ENCODE measurements around the gene ACTN4.

Gene ACTN4

DNA sequence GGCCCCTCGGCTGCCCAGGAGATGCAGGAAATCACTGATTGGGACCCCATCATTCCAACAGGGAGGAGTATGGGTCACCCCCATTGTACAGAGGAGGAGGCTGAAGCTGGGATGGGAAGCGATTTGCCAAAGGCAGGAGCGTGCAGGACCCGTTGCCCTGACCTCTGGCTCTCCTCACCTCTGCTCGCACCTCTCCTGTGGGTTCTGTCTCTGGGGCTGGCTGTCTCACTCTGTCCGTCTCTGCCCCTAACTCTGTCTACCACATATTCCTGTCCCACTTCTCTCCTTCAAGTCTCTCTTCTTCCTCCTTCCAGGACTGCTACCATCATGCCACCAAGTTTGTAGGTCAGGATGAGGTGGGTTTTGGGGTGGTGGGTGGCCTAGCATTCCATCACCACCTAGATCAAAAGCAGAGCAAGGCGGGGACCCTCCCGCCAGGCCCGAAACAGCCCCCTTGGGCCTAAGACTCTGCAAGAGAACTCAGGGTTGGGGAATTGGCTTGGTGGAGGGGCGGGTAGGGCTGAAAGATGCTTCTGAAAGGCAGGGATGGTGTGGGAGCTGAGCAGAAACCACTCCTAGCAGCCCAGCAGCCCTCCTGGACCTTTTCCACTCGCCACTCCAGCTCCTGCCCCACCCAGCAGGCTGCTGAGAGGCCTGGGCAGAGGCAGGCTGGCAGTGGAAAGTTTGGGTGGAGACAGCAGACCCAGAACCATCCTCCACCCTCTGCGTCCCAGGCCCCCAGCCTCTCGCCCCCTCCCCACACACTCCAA, 126.9 kb downstream of the ACTN4 start:
- TF ChIP-seq FOXP2 (optimal IDR thresholded peaks at IDR 0.05; ENCODE audit: control extremely low read depth, extremely low read length, insufficient read depth) (no peak), POLR2AphosphoS5 (IDR thresholded peaks at IDR 0.05; ENCODE audit: borderline replicate concordance, low read depth, low read length) (no peak), EZH2 (IDR thresholded peaks at IDR 0.05) (no peak)
- H3K9me3 ChIP-seq (ENCODE audit: low read depth, low read length) = no peaks in the 10 kb centered on the region
- DNase-seq (ENCODE audit: low read depth, low spot score) = no peak
- no peak overlapping the region for H3K9ac ChIP-seq (ENCODE audit: insufficient read length)
- H3K36me3 ChIP-seq (ENCODE audit: insufficient read depth, low read length) = no peaks in the 10 kb centered on the region
- no peak overlapping the region for H3K27ac ChIP-seq
- H3K4me3 ChIP-seq = no peak overlapping the region

DNA sequence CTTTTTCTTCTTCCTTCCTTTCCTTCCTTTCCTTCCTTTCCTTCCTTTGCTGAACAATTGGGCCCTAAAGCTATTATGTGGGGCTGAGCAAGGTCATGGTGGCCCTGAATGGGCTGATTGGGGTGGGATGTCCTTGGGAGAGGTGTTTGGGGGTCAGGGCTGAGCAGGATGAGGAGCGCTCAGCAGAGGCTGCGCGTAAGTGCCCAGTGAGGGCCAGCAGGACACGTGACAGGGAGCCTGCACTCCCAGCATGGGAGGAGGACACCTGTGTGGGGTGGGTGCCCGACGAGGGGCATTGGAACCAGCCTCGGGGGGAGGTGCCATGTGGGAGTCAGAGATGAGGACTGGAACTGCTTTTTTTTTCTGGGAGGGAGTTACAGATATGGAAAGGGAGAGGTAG, 131.3 kb downstream of the ACTN4 start:
- no peak overlapping the region for H3K9ac ChIP-seq (ENCODE audit: insufficient read length)
- no peak overlapping the region for H3K4me3 ChIP-seq

GRCh38 chr19:38780443-38780842, 133.0 kb downstream of the ACTN4 start:
- TF ChIP-seq FOXP2 (optimal IDR thresholded peaks at IDR 0.05; ENCODE audit: control extremely low read depth, extremely low read length, insufficient read depth) (no peak), EZH2 (IDR thresholded peaks at IDR 0.05) (no peak), POLR2AphosphoS5 (IDR thresholded peaks at IDR 0.05; ENCODE audit: borderline replicate concordance, low read depth, low read length) (no peak)

More for the DNA sequence above, 131.3 kb downstream of the ACTN4 start:
- no peaks in the 10 kb centered on the region for H3K9me3 ChIP-seq (ENCODE audit: low read depth, low read length)
- no peak overlapping the region for H3K27ac ChIP-seq
- H3K36me3 ChIP-seq (ENCODE audit: insufficient read depth, low read length) = no peaks in the 10 kb centered on the region
- TF ChIP-seq EZH2 (IDR thresholded peaks at IDR 0.05) = no peak
- no peak for DNase-seq (ENCODE audit: low read depth, low spot score)

DNA sequence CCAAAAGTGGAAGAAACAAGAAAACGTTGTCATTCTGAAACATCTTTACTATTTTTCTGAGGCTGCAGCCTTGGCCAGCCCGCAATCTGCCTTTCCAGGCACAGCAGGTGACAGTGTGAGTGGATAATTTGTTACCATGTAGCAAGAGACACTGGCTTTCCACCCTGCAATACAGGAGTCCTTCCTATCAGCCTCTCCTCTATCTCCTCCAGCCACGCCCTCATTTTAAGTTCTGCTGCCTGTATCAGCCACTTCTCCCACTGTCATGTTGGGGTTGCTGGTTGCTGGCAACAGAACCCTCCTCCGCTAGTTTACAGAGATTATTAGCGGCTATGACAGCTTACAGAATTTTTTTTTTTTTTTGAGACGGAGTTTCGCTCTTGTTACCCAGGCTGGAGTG, 133.6 kb downstream of the ACTN4 start:
- no peak for TF ChIP-seq FOXP2 (optimal IDR thresholded peaks at IDR 0.05; ENCODE audit: control extremely low read depth, extremely low read length, insufficient read depth)
- no peak for TF ChIP-seq POLR2AphosphoS5 (IDR thresholded peaks at IDR 0.05; ENCODE audit: borderline replicate concordance, low read depth, low read length)
- no peak for TF ChIP-seq EZH2 (IDR thresholded peaks at IDR 0.05)
- Histone ChIP-seq H3K9me3 (ENCODE audit: low read depth, low read length) (no peaks in the 10 kb centered on the region), H3K36me3 (ENCODE audit: insufficient read depth, low read length) (no peaks in the 10 kb centered on the region), H3K4me3 (no peak overlapping the region), H3K9ac (ENCODE audit: insufficient read length) (no peak overlapping the region), H3K27ac (no peak overlapping the region)
- no peak for DNase-seq (ENCODE audit: low read depth, low spot score)

More at GRCh38 chr19:38780443-38780842, 133.0 kb downstream of the ACTN4 start:
- H3K27ac ChIP-seq = no peak overlapping the region
- H3K9me3 ChIP-seq (ENCODE audit: low read depth, low read length) = no peaks in the 10 kb centered on the region
- H3K36me3 ChIP-seq (ENCODE audit: insufficient read depth, low read length) = no peaks in the 10 kb centered on the region
- DNase-seq (ENCODE audit: low read depth, low spot score) = no peak
- H3K4me3 ChIP-seq = no peak overlapping the region
- H3K9ac ChIP-seq (ENCODE audit: insufficient read length) = no peak overlapping the region

All from SK-N-MC (cell line).